PFSK-1 (cell line): Measurements from ENCODE around the gene CDK1.

Experiments
- FOXP2 ChIP-seq: optimal IDR thresholded peaks from 2 replicates; pipeline ENCODE3; 2011; ENCODE audit warnings: borderline replicate concordance, control low read depth, inconsistent platforms; ENCODE audit not compliant: insufficient read depth; ENCODE audit errors: extremely low read length, extremely low read depth
- POLR2AphosphoS5 ChIP-seq: IDR thresholded peaks from 2 replicates; pipeline ENCODE4 v1.6.1; 2012; ENCODE audit warnings: low read depth, mild to moderate bottlenecking, control low read depth, low read length, moderate library complexity
- REST ChIP-seq, 2 experiments: IDR thresholded peaks; 2 replicates each; pipeline versions ENCODE4 v1.6.1 to v1.8.0; 2011 to 2012; ENCODE audit warnings: low read depth in 2 of 2, low read length in 2 of 2, control low read depth in 1 of 2, inconsistent platforms in 1 of 2, mild to moderate bottlenecking in 1 of 2, moderate library complexity in 1 of 2; ENCODE audit not compliant: insufficient read depth in 1 of 2
- SIN3A ChIP-seq: IDR thresholded peaks from 2 replicates; pipeline ENCODE4 v1.6.1; 2012; ENCODE audit warnings: mild to moderate bottlenecking, low read length, moderate library complexity, borderline replicate concordance; ENCODE audit not compliant: insufficient read depth
- TAF1 ChIP-seq: IDR thresholded peaks from 2 replicates; pipeline ENCODE4 v1.6.1; 2012; ENCODE audit warnings: low read length, control low read depth, borderline replicate concordance; ENCODE audit not compliant: insufficient read depth

CDK1 gene

GRCh38 chr10:60803865-60804264, 25.6 kb downstream of the CDK1 start:
- TF ChIP-seq REST (IDR thresholded peaks at IDR 0.05; ENCODE audit: insufficient read depth in 1 of 2, low read depth in 2 of 2, low read length in 2 of 2): no peak
- no peak for TF ChIP-seq TAF1
- no peak for TF ChIP-seq POLR2AphosphoS5
- no peak for TF ChIP-seq FOXP2
- TF ChIP-seq SIN3A: no peak

GRCh38 chr10:60806921-60807320, 28.6 kb downstream of the CDK1 start:
- TF ChIP-seq POLR2AphosphoS5 (no peak), SIN3A (no peak), REST (IDR thresholded peaks at IDR 0.05; ENCODE audit: insufficient read depth in 1 of 2, low read depth in 2 of 2, low read length in 2 of 2) (no peak), FOXP2 (no peak), TAF1 (no peak)

- no peak for TF ChIP-seq SIN3A
- TF ChIP-seq POLR2AphosphoS5: no peak
Measured at GRCh38 chr10:60807499-60807898, 29.2 kb downstream of the CDK1 start.

GRCh38 chr10:60808036-60808435, 29.8 kb downstream of the CDK1 start:
- TF ChIP-seq TAF1: no peak
- TF ChIP-seq REST (IDR thresholded peaks at IDR 0.05; ENCODE audit: insufficient read depth in 1 of 2, low read depth in 2 of 2, low read length in 2 of 2): no peak
- TF ChIP-seq SIN3A: no peak
- TF ChIP-seq POLR2AphosphoS5: no peak
- TF ChIP-seq FOXP2: no peak

- TF ChIP-seq POLR2AphosphoS5 (no peak), REST (IDR thresholded peaks at IDR 0.05; ENCODE audit: insufficient read depth in 1 of 2, low read depth in 2 of 2, low read length in 2 of 2) (no peak), TAF1 (no peak), SIN3A (no peak), FOXP2 (no peak)
Measured at GRCh38 chr10:60809157-60809556, 30.9 kb downstream of the CDK1 start.
